GM19372 (cell line): ENCODE data around the gene GALNT4.

Experiments
- ATAC-seq: cut with Tn5 transposase; IDR thresholded peaks from one replicate; pipeline ENCODE4 v1.9.1; 2021; ENCODE audit warnings: mild to moderate bottlenecking, low read depth, moderate library complexity; ENCODE audit not compliant: unreplicated experiment

The GALNT4 gene

GRCh38 chr12:89497005-89497404, 27.6 kb downstream of the GALNT4 start:
- no peak for ATAC-seq

- ATAC-seq: peak; percentile 65
These were observed 30.0 kb downstream of the GALNT4 start for GRCh38 chr12:89494411-89495231.

GRCh38 chr12:89493670-89494302, 30.8 kb downstream of the GALNT4 start:
- ATAC-seq: no peak

GRCh38 chr12:89492883-89493282, 31.7 kb downstream of the GALNT4 start:
- no peak for ATAC-seq

GRCh38 chr12:89490922-89491321, 33.7 kb downstream of the GALNT4 start:
- ATAC-seq: no peak

- ATAC-seq: no peak
These were observed 38.3 kb downstream of the GALNT4 start for GRCh38 chr12:89486264-89486663.

GRCh38 chr12:89484470-89484869, 40.1 kb downstream of the GALNT4 start:
- no peak for ATAC-seq

- ATAC-seq: no peak
These were observed 43.2 kb downstream of the GALNT4 start for GRCh38 chr12:89481213-89481914.

- ATAC-seq: no peak
These were observed 44.6 kb downstream of the GALNT4 start for GRCh38 chr12:89479982-89480381.

GRCh38 chr12:89477633-89478279, 46.8 kb downstream of the GALNT4 start:
- ATAC-seq: no peak

GRCh38 chr12:89476904-89477595, 47.5 kb downstream of the GALNT4 start:
- no peak for ATAC-seq

- ATAC-seq: no peak
These were observed 48.4 kb downstream of the GALNT4 start for GRCh38 chr12:89476232-89476631.

- peak; percentile 49 for ATAC-seq
These were observed 49.2 kb downstream of the GALNT4 start for GRCh38 chr12:89475203-89475990.

GRCh38 chr12:89474615-89475014, 50.0 kb downstream of the GALNT4 start:
- no peak for ATAC-seq
